ENCODE measurements around the gene TAF15. TPM values are rescaled to one million over a fixed set of nuclear protein-coding genes. Genes with fewer than 3 reads are reported as not detected.

The TAF15 gene
- total and polyA plus RNA-seq, 10 of the 15 experiments (the other 5 are each of a cell fraction or from before 2014, with no cell fraction given) = 9.5 to 259 (median 40.4) TPM

DNA sequence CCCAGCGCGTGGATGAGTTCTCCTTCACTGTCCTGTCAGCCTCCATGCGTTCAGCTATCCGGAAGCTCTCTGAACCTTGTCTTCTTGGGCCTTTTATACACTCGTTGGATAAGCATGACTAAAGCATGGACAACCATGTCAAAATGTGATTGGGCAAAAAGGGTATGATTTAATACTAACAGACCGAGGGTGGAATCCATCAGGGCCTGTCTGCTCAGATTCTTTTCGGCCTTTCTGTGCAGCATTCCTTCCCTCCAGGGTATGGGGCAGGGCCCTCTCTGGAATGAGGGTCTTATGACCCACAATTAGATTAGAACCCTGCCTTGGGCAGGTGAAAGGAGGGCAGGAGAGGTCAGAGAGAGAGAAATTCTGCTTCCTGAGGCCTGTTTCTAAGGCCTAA is 84.9 kb downstream of the TAF15 start (continued):
- TF ChIP-seq, protein P1, sequence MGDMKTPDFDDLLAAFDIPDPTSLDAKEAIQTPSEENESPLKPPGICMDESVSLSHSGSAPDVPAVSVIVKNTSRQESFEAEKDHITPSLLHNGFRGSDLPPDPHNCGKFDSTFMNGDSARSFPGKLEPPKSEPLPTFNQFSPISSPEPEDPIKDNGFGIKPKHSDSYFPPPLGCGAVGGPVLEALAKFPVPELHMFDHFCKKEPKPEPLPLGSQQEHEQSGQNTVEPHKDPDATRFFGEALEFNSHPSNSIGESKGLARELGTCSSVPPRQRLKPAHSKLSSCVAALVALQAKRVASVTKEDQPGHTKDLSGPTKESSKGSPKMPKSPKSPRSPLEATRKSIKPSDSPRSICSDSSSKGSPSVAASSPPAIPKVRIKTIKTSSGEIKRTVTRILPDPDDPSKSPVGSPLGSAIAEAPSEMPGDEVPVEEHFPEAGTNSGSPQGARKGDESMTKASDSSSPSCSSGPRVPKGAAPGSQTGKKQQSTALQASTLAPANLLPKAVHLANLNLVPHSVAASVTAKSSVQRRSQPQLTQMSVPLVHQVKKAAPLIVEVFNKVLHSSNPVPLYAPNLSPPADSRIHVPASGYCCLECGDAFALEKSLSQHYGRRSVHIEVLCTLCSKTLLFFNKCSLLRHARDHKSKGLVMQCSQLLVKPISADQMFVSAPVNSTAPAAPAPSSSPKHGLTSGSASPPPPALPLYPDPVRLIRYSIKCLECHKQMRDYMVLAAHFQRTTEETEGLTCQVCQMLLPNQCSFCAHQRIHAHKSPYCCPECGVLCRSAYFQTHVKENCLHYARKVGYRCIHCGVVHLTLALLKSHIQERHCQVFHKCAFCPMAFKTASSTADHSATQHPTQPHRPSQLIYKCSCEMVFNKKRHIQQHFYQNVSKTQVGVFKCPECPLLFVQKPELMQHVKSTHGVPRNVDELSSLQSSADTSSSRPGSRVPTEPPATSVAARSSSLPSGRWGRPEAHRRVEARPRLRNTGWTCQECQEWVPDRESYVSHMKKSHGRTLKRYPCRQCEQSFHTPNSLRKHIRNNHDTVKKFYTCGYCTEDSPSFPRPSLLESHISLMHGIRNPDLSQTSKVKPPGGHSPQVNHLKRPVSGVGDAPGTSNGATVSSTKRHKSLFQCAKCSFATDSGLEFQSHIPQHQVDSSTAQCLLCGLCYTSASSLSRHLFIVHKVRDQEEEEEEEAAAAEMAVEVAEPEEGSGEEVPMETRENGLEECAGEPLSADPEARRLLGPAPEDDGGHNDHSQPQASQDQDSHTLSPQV (IDR thresholded peaks at IDR 0.05) = no peak
- TF ChIP-seq, protein P2, sequence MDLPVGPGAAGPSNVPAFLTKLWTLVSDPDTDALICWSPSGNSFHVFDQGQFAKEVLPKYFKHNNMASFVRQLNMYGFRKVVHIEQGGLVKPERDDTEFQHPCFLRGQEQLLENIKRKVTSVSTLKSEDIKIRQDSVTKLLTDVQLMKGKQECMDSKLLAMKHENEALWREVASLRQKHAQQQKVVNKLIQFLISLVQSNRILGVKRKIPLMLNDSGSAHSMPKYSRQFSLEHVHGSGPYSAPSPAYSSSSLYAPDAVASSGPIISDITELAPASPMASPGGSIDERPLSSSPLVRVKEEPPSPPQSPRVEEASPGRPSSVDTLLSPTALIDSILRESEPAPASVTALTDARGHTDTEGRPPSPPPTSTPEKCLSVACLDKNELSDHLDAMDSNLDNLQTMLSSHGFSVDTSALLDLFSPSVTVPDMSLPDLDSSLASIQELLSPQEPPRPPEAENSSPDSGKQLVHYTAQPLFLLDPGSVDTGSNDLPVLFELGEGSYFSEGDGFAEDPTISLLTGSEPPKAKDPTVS (IDR thresholded peaks at IDR 0.05; ENCODE audit: low read depth, low read length) = no peak
- TF ChIP-seq, protein P3, sequence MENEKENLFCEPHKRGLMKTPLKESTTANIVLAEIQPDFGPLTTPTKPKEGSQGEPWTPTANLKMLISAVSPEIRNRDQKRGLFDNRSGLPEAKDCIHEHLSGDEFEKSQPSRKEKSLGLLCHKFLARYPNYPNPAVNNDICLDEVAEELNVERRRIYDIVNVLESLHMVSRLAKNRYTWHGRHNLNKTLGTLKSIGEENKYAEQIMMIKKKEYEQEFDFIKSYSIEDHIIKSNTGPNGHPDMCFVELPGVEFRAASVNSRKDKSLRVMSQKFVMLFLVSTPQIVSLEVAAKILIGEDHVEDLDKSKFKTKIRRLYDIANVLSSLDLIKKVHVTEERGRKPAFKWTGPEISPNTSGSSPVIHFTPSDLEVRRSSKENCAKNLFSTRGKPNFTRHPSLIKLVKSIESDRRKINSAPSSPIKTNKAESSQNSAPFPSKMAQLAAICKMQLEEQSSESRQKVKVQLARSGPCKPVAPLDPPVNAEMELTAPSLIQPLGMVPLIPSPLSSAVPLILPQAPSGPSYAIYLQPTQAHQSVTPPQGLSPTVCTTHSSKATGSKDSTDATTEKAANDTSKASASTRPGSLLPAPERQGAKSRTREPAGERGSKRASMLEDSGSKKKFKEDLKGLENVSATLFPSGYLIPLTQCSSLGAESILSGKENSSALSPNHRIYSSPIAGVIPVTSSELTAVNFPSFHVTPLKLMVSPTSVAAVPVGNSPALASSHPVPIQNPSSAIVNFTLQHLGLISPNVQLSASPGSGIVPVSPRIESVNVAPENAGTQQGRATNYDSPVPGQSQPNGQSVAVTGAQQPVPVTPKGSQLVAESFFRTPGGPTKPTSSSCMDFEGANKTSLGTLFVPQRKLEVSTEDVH (IDR thresholded peaks at IDR 0.05; ENCODE audit: low read depth, partially characterized antibody) = no peak
- TF ChIP-seq RB1 (IDR thresholded peaks at IDR 0.05; ENCODE audit: borderline replicate concordance) (no peak), ASH2L (IDR thresholded peaks at IDR 0.05; ENCODE audit: borderline replicate concordance, low read depth) (no peak)

All from GM12878 (cell line).